ENCODE results near the gene ATM.

- TF ChIP-seq CTCF (IDR thresholded peaks at IDR 0.05) (no peak), EZH2 (IDR thresholded peaks at IDR 0.05; ENCODE audit: borderline replicate concordance, insufficient read depth, low read depth, low read length, poor library complexity, severe bottlenecking) (no peak)
Measured at GRCh38 chr11:108269583-108269982, 46.7 kb downstream of the ATM start.
